Measurements from ENCODE around the gene KIF4A.
"Not testable (repeated sequence)": the region's sequence is repeated elsewhere in the genome, so short reads cannot be mapped to it uniquely, and the experiment has no call there.

DNA sequence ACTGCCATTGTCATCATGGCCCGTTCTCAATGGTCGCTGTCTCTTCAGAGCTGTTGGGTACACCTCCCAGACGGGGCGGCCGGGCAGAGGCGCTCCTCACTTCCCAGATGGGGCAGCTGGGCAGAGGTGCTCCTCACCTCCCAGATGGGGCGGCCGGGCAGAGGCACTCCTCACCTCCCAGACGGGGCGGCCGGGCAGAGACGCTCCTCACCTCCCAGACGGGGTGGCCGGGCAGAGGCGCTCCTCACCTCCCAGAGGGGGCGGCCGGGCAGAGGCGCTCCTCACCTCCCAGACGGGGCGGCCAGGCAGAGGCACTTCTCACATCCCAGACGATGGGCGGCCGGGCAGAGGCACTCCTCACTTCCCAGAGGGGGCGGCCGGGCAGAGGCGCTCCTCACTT, 58.9 kb downstream of the KIF4A start:
- TF ChIP-seq, protein P1, sequence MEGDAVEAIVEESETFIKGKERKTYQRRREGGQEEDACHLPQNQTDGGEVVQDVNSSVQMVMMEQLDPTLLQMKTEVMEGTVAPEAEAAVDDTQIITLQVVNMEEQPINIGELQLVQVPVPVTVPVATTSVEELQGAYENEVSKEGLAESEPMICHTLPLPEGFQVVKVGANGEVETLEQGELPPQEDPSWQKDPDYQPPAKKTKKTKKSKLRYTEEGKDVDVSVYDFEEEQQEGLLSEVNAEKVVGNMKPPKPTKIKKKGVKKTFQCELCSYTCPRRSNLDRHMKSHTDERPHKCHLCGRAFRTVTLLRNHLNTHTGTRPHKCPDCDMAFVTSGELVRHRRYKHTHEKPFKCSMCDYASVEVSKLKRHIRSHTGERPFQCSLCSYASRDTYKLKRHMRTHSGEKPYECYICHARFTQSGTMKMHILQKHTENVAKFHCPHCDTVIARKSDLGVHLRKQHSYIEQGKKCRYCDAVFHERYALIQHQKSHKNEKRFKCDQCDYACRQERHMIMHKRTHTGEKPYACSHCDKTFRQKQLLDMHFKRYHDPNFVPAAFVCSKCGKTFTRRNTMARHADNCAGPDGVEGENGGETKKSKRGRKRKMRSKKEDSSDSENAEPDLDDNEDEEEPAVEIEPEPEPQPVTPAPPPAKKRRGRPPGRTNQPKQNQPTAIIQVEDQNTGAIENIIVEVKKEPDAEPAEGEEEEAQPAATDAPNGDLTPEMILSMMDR (conservative IDR thresholded peaks at IDR 0.05 in 1 of 2, IDR thresholded peaks at IDR 0.05 in 1 of 2; ENCODE audit: extremely low read depth in 1 of 2, insufficient read depth in 1 of 2, low read depth in 1 of 2, low read length in 2 of 2), result not testable (repeated sequence)
- TF ChIP-seq EZH2 (IDR thresholded peaks at IDR 0.05; ENCODE audit: borderline replicate concordance, low read length), result not testable (repeated sequence)

Data from mammary epithelial cell (primary cell).